Measurements from ENCODE around the gene MACROH2A2. TPM values are rescaled to one million over a fixed set of nuclear protein-coding genes. Genes with fewer than 3 reads are reported as not detected.

Gene MACROH2A2
- total and polyA plus RNA-seq, 2 of the 8 experiments (the other 6 are each of a cell fraction or from before 2014, with no cell fraction given): 7.9 to 9.3 TPM

DNA sequence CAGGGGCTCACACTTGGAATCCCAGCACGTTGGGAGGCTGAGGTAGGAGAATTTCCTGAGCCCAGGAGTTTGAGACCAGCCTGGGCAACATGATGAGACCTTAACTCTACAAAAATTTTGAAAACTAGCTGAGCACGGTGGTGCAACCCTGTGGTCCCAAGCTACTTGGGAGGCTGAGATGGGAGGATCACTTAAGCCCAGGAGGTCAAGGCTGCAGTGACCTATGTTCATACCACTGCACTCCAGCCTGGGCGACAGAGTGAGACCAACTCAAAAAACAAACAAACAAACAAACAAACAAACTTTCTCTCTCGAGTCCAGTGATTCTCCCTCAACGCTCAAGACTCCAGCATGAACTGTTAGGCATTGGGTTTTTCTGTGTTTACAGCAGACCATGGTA lies 95.9 kb downstream of the MACROH2A2 start (continued):
- TF ChIP-seq, protein P1, sequence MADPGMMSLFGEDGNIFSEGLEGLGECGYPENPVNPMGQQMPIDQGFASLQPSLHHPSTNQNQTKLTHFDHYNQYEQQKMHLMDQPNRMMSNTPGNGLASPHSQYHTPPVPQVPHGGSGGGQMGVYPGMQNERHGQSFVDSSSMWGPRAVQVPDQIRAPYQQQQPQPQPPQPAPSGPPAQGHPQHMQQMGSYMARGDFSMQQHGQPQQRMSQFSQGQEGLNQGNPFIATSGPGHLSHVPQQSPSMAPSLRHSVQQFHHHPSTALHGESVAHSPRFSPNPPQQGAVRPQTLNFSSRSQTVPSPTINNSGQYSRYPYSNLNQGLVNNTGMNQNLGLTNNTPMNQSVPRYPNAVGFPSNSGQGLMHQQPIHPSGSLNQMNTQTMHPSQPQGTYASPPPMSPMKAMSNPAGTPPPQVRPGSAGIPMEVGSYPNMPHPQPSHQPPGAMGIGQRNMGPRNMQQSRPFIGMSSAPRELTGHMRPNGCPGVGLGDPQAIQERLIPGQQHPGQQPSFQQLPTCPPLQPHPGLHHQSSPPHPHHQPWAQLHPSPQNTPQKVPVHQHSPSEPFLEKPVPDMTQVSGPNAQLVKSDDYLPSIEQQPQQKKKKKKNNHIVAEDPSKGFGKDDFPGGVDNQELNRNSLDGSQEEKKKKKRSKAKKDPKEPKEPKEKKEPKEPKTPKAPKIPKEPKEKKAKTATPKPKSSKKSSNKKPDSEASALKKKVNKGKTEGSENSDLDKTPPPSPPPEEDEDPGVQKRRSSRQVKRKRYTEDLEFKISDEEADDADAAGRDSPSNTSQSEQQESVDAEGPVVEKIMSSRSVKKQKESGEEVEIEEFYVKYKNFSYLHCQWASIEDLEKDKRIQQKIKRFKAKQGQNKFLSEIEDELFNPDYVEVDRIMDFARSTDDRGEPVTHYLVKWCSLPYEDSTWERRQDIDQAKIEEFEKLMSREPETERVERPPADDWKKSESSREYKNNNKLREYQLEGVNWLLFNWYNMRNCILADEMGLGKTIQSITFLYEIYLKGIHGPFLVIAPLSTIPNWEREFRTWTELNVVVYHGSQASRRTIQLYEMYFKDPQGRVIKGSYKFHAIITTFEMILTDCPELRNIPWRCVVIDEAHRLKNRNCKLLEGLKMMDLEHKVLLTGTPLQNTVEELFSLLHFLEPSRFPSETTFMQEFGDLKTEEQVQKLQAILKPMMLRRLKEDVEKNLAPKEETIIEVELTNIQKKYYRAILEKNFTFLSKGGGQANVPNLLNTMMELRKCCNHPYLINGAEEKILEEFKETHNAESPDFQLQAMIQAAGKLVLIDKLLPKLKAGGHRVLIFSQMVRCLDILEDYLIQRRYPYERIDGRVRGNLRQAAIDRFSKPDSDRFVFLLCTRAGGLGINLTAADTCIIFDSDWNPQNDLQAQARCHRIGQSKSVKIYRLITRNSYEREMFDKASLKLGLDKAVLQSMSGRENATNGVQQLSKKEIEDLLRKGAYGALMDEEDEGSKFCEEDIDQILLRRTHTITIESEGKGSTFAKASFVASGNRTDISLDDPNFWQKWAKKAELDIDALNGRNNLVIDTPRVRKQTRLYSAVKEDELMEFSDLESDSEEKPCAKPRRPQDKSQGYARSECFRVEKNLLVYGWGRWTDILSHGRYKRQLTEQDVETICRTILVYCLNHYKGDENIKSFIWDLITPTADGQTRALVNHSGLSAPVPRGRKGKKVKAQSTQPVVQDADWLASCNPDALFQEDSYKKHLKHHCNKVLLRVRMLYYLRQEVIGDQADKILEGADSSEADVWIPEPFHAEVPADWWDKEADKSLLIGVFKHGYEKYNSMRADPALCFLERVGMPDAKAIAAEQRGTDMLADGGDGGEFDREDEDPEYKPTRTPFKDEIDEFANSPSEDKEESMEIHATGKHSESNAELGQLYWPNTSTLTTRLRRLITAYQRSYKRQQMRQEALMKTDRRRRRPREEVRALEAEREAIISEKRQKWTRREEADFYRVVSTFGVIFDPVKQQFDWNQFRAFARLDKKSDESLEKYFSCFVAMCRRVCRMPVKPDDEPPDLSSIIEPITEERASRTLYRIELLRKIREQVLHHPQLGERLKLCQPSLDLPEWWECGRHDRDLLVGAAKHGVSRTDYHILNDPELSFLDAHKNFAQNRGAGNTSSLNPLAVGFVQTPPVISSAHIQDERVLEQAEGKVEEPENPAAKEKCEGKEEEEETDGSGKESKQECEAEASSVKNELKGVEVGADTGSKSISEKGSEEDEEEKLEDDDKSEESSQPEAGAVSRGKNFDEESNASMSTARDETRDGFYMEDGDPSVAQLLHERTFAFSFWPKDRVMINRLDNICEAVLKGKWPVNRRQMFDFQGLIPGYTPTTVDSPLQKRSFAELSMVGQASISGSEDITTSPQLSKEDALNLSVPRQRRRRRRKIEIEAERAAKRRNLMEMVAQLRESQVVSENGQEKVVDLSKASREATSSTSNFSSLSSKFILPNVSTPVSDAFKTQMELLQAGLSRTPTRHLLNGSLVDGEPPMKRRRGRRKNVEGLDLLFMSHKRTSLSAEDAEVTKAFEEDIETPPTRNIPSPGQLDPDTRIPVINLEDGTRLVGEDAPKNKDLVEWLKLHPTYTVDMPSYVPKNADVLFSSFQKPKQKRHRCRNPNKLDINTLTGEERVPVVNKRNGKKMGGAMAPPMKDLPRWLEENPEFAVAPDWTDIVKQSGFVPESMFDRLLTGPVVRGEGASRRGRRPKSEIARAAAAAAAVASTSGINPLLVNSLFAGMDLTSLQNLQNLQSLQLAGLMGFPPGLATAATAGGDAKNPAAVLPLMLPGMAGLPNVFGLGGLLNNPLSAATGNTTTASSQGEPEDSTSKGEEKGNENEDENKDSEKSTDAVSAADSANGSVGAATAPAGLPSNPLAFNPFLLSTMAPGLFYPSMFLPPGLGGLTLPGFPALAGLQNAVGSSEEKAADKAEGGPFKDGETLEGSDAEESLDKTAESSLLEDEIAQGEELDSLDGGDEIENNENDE (IDR thresholded peaks at IDR 0.05; ENCODE audit: insufficient replicate concordance, low read length): no peak
- TF ChIP-seq KDM4A (IDR thresholded peaks at IDR 0.05; ENCODE audit: low read depth, low read length, severe bottlenecking): no peak
- TF ChIP-seq, protein P2, sequence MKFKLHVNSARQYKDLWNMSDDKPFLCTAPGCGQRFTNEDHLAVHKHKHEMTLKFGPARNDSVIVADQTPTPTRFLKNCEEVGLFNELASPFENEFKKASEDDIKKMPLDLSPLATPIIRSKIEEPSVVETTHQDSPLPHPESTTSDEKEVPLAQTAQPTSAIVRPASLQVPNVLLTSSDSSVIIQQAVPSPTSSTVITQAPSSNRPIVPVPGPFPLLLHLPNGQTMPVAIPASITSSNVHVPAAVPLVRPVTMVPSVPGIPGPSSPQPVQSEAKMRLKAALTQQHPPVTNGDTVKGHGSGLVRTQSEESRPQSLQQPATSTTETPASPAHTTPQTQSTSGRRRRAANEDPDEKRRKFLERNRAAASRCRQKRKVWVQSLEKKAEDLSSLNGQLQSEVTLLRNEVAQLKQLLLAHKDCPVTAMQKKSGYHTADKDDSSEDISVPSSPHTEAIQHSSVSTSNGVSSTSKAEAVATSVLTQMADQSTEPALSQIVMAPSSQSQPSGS (IDR thresholded peaks at IDR 0.05; ENCODE audit: low read length): no peak
- TF ChIP-seq RBBP5 (IDR thresholded peaks at IDR 0.05; ENCODE audit: borderline replicate concordance, low read depth, low read length): no peak
- TF ChIP-seq TAF7 (optimal IDR thresholded peaks at IDR 0.05; ENCODE audit: borderline replicate concordance, low read depth, low read length): no peak
- TF ChIP-seq, protein P3, sequence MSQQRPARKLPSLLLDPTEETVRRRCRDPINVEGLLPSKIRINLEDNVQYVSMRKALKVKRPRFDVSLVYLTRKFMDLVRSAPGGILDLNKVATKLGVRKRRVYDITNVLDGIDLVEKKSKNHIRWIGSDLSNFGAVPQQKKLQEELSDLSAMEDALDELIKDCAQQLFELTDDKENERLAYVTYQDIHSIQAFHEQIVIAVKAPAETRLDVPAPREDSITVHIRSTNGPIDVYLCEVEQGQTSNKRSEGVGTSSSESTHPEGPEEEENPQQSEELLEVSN (IDR thresholded peaks at IDR 0.05): no peak
- TF ChIP-seq ASH2L (IDR thresholded peaks at IDR 0.05; ENCODE audit: low read length): no peak
- no peak for TF ChIP-seq POU5F1 (IDR thresholded peaks at IDR 0.05; ENCODE audit: low read depth, low read length)
- no peak for TF ChIP-seq EZH2 (IDR thresholded peaks at IDR 0.05; ENCODE audit: low read depth, low read length, severe bottlenecking)
